Hematopoietic multipotent progenitor cell treated with erythropoietin and hydrocortisone succinate and interleukin-3 and kit ligand, for 4 days (in vitro differentiated cells): Measurements from ENCODE around the gene ACTR5.

Experiments
- DNase-seq: peaks from one replicate; pipeline ENCODE4 v3.0.0-alpha.2; 2015

The ACTR5 gene

GRCh38 chr20:38748097-38748860, at the start of gene ACTR5:
ACTR5 (plus strand) TSS chr20:38748460; CDS start chr20:38748479, 19 bp downstream.
- DNase-seq, result peak; percentile 94

- DNase-seq, result no peak
Measured at GRCh38 chr20:38698541-38698940, 49.7 kb upstream of the ACTR5 start.

- DNase-seq, result no peak
Measured at GRCh38 chr20:38700141-38700540, 48.1 kb upstream of the ACTR5 start.

- no peak for DNase-seq
Measured at GRCh38 chr20:38700926-38701325, 47.3 kb upstream of the ACTR5 start.

- DNase-seq, result no peak
Measured at GRCh38 chr20:38703526-38703925, 44.7 kb upstream of the ACTR5 start.

- no peak for DNase-seq
Measured at GRCh38 chr20:38704136-38704535, 44.1 kb upstream of the ACTR5 start.

- DNase-seq, result no peak
Measured at GRCh38 chr20:38706509-38706908, 41.8 kb upstream of the ACTR5 start.

GRCh38 chr20:38714308-38714707, 34.0 kb upstream of the ACTR5 start:
- no peak for DNase-seq

- DNase-seq, result no peak
Measured at GRCh38 chr20:38715646-38716045, 32.6 kb upstream of the ACTR5 start.

- DNase-seq, result no peak
Measured at GRCh38 chr20:38722683-38723016, 25.6 kb upstream of the ACTR5 start.

GRCh38 chr20:38723017-38723847, 25.0 kb upstream of the ACTR5 start:
- DNase-seq, result peak; percentile 24

- no peak for DNase-seq
Measured at GRCh38 chr20:38723848-38724625, 24.2 kb upstream of the ACTR5 start, which contains the start of gene SLC32A1. SLC32A1 (plus strand) TSS chr20:38724486; CDS start chr20:38724725, 239 bp downstream.

GRCh38 chr20:38724626-38725147, 23.6 kb upstream of the ACTR5 start:
- DNase-seq, result no peak

GRCh38 chr20:38725148-38725901, 22.9 kb upstream of the ACTR5 start:
- DNase-seq, result no peak

GRCh38 chr20:38725931-38726803, 22.1 kb upstream of the ACTR5 start:
- DNase-seq, result peak; percentile 79

- DNase-seq, result peak; percentile 90
Measured at GRCh38 chr20:38726804-38727606, 21.3 kb upstream of the ACTR5 start.

- no peak for DNase-seq
Measured at GRCh38 chr20:38727607-38728190, 20.6 kb upstream of the ACTR5 start.

GRCh38 chr20:38728191-38728781, 20.0 kb upstream of the ACTR5 start:
- DNase-seq, result no peak

- no peak for DNase-seq
Measured at GRCh38 chr20:38728911-38729642, 19.2 kb upstream of the ACTR5 start.
